Measurements from ENCODE around the gene PLCB1.

DNA sequence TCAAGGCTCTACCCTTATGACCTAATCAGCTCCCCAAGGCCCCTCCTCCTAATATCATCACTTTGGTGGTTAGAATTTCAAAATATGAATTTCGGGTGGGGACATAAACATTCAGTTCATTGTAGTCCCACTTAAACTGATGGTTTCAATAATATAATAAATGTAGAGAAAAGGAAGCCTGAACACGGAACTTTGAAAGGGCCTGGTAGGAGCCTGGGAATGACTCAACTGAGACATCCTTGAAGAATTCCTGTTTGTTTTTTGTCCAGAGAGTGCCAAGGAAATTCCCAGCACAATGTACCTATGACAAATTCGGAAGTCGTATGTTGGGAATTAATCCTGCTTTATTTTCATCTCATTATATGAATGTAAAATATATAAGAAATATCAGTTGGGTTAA lies 457.9 kb downstream of the PLCB1 start:
- TF ChIP-seq, protein P1, sequence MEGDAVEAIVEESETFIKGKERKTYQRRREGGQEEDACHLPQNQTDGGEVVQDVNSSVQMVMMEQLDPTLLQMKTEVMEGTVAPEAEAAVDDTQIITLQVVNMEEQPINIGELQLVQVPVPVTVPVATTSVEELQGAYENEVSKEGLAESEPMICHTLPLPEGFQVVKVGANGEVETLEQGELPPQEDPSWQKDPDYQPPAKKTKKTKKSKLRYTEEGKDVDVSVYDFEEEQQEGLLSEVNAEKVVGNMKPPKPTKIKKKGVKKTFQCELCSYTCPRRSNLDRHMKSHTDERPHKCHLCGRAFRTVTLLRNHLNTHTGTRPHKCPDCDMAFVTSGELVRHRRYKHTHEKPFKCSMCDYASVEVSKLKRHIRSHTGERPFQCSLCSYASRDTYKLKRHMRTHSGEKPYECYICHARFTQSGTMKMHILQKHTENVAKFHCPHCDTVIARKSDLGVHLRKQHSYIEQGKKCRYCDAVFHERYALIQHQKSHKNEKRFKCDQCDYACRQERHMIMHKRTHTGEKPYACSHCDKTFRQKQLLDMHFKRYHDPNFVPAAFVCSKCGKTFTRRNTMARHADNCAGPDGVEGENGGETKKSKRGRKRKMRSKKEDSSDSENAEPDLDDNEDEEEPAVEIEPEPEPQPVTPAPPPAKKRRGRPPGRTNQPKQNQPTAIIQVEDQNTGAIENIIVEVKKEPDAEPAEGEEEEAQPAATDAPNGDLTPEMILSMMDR (conservative IDR thresholded peaks at IDR 0.05 in 1 of 2, IDR thresholded peaks at IDR 0.05 in 1 of 2; ENCODE audit: extremely low read depth in 1 of 2, insufficient read depth in 1 of 2, low read depth in 1 of 2, low read length in 2 of 2), result no peak
- no peak for TF ChIP-seq EZH2 (IDR thresholded peaks at IDR 0.05; ENCODE audit: borderline replicate concordance, low read length)
